Embryonic facial prominence (tissue), 1 donor: Measurements from ENCODE around the gene ZNF211.

Experiments
- DNase-seq: peaks from one replicate; pipeline ENCODE4 v3.0.0-alpha.2; 2016; ENCODE audit errors: extremely low spot score

ZNF211 gene

GRCh38 chr19:57632987-57633831, at the start of gene ZNF211:
Gene ZNF211 (plus strand): TSS chr19:57633168. CDS start chr19:57633347, 179 bp downstream.
- DNase-seq: peak; percentile 92

DNA sequence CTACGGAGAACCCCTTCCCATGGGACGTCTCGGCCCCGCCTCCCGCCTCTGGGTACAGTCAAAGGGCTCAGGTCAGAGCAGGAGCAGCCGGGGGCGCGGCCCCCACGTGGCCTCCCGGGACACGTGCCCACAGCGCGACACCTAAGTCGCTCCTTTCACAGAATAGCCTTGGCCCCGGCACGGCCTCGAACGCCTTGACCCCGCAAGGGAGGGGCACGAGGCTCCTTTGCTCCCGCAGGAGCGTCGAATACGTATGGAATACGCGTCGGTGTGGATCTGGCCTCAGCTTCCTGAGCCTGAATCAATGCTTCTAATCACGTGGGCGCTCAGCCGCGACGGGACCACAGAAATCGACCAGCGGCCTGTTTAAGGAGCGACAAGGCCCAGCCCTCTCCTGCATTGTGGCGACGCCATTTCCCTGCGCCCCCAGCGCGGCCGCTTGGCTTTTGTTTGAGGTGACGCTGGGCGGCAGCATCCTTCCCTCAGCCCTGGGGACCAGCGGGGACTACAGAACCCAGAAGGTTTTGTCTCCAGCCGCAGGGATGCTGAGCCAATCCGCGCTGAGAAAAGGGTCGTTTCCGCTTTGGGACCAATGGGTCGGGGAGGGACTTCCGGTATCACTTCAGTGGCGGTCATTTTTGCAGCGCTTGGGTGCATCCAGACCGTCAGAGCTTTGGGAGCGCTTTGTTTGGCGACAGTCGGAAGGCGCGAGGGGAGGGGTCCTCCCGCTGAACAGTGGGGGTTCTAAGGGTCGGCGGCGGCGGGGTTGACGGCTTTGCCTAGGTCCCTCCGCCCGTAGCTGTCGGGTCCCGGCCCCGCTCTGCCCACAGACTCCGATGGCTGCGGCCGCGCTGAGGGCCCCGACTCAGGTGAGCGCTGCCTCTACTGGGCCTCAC, 49.2 kb upstream of the ZNF211 start, which contains the start of gene ZIK1:
Gene ZIK1 (plus strand): TSS at position 625 of the 896 bp plus-strand sequence. CDS start 212 bp downstream, at position 837.
- peak; percentile 91 for DNase-seq

DNA sequence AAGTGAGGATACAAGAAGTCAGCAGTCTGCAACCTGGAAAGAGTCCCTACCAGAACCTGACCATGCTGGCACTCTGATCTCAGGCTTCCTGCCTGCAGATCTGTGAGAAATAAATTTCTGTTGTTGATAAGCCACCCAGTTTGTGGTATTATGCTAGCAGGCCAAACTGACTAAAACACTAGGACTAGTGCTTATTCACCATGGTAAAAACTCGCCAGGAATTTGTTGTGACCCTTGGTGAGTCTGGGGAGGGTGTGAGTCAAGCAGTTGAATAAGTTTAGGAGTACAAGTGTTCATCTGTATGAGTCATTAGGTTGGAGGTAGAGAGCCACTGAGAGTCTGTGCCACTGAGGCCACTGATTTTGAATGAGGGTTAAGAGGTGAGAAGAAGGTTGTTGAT, 45.4 kb upstream of the ZNF211 start:
- no peak for DNase-seq

- DNase-seq: no peak
Observed at GRCh38 chr19:57599377-57599760, 33.6 kb upstream of the ZNF211 start.

DNA sequence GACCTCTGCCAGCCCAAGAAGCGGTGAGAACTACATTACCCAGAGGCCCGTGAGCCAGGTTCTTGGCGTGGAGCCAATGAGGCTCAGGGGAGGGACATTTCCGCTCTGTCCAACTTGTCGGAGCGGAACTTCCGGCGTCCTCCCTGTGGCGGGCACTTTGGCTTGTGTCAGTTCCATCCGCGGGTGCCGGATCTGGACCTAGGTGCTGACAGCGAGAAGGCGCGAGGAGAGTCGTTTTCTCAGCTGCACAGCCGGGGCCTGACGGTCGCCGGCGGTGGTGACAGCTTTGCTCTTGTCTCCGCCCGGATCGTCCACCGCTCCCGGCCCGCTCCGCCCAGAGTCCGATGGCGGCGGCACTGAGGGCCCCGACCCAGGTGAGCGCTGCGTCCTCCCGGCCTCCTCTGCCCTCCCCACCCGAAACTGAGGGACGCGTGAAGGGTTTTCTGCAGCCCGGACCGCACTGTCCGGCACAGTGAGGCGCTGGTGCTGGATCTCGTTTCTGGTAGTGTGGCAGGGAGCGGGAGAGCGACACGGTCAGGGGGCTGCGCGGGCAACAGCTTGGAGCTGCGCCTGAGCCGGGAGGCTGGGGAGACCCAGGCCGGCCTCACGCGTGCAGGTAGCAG, 33.1 kb upstream of the ZNF211 start, which contains the start of gene ZNF530:
Gene ZNF530 (plus strand): TSS at position 125 of the 623 bp plus-strand sequence. CDS start 4,461 bp downstream, outside the sequence.
- peak; percentile 81 for DNase-seq

DNA sequence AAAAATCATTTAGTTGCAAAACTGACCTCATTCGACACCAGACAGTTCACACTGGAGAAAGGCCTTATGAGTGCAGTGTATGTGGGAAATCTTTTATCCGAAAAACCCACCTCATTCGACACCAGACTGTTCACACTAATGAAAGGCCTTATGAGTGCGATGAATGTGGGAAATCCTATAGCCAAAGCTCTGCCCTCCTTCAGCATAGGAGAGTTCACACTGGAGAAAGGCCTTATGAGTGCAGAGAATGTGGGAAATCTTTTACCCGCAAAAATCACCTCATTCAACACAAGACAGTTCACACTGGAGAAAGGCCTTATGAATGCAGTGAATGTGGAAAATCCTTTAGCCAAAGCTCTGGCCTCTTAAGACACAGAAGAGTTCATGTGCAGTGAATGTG, 26.0 kb upstream of the ZNF211 start:
- no peak for DNase-seq

DNA sequence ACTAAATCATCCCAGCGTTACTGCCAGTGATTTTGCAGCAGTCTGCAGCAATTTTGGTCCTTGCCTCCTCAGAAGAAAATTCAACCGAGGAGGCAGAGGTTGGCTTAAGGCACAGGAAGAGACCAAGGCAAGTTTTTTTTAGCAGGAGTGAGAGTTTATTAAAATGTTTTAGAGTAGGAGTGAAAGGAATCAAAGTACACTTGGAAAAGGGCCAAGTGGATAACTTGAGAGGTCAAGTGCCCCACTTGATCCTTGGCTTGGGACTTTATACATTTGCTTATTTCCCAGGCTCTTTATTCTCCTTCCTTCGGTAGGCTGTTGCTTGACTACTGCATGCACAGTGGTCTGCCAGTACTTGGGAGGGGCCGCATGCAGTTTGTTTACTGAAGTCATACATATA, 21.9 kb upstream of the ZNF211 start:
- DNase-seq: no peak

GRCh38 chr19:57613941-57614743, 18.8 kb upstream of the ZNF211 start, which contains the start of gene ZNF134:
Gene ZNF134 (plus strand): TSS chr19:57614242. CDS start chr19:57619469, 5,227 bp downstream.
- peak; percentile 84 for DNase-seq

DNA sequence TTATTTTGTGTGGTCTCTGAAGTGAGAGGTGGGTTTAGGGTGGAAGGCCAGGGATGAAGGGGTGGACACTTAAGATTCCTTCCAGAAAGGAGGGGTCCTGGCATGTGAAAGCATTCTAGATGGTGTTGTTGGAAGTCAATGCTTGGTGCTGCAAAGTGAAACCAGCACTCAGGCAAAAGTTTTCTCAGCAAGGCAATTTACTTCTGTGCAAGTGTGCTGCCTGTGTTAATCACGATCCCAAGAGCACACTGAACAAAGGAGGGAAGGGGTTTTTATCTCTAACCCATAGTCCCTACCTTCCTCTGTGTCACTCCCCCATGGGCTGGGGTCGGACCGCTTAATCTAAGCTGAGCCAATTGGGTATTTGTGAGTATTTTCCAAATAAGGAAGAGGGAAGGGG, 17.6 kb upstream of the ZNF211 start:
- DNase-seq: no peak

DNA sequence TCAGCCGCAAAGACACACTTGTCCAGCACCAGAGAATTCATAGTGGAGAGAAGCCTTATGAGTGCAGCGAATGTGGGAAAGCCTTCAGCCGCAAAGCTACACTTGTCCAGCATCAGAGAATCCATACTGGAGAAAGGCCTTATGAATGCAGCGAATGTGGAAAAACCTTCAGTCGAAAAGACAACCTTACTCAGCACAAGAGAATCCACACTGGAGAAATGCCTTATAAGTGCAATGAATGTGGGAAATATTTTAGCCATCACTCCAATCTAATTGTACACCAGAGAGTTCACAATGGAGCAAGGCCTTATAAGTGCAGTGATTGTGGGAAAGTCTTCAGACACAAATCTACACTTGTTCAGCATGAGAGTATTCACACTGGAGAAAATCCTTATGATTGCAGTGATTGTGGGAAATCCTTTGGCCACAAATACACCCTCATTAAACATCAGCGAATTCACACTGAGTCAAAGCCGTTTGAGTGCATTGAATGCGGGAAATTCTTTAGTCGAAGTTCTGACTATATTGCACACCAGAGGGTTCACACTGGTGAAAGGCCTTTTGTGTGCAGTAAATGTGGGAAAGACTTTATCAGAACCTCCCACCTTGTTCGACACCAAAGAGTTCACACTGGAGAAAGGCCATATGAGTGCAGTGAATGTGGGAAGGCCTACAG, 12.2 kb upstream of the ZNF211 start:
- no peak for DNase-seq

- no peak for DNase-seq
Observed at GRCh38 chr19:57623091-57623490, 9.9 kb upstream of the ZNF211 start.

DNA sequence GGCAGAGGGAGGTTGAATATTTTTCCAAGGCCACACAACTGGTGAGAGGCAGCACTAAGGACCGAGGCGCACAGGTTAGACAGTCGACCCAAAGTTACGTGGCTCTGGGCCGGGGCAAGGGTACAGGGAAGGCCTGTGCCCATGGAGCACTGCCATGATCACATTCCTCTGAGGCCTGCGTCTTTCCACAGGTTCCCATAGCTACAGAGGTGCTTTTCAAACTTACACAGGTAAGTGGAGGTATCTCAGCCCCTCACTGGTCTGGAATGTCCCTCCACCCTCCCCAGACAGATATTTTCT, 814 bp downstream of the ZNF211 start:
- DNase-seq: no peak

DNA sequence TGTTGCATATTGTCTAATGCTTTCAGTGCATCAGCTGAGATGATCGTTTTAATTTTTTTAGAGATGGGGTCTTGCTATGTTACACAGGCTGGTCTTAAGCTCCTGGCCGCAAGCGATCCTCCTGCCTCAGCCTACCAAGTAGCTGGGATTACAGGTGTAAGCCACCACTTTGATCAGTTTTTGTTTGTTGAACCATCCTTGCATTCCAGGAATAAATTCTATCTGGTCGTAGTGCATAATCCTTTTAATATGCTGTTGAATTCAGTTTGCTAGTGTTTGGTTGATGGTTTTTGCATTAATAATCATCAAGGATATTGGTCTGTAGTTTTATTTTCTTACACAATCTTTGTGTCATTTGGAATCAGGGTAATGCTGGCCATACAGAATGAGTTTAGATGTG, 4.4 kb downstream of the ZNF211 start:
- no peak for DNase-seq

DNA sequence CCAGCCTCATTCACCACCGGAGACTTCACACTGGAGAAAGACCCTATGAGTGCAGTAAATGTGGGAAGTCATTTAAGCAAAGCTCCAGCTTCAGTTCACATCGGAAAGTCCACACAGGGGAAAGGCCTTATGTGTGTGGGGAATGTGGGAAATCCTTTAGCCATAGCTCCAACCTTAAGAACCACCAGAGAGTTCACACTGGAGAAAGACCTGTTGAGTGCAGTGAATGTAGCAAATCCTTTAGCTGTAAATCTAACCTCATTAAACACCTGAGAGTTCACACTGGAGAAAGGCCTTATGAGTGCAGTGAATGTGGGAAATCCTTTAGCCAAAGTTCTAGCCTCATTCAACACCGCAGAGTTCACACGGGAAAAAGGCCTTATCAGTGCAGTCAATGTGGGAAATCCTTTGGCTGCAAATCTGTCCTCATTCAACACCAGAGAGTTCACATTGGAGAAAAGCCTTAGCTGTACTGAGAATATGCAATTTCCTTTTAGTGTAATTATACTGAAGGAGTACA, 8.8 kb downstream of the ZNF211 start:
- no peak for DNase-seq

GRCh38 chr19:57642396-57643046, 9.6 kb downstream of the ZNF211 start:
- DNase-seq: no peak

- DNase-seq: no peak
Observed at GRCh38 chr19:57643734-57644133, 10.8 kb downstream of the ZNF211 start.

- no peak for DNase-seq
Observed at GRCh38 chr19:57648331-57649003, 15.5 kb downstream of the ZNF211 start.

GRCh38 chr19:57651654-57651996, 18.7 kb downstream of the ZNF211 start:
- DNase-seq: no peak

DNA sequence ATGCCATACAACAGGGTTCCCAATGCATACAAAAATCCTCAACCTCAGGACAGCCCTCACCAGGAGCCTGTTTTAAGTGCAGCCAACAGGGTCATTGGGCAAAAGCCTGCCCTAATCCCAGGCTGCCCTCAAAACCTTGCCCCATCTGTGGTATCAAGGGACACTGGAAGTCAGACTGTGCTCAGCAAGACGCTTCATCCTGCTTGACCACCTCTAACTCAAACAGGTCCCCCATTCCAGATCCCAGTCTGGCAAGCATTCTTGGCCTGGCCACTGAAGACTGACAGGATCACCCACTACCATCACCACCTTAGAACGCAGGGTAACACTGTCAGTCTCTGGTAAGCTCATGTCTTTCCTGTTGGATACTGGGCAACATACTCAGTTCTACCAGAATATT, 20.7 kb downstream of the ZNF211 start:
- DNase-seq: no peak
